Panc1 (cell line): Measurements from ENCODE around the gene MPP3. TPM values are rescaled to one million over a fixed set of nuclear protein-coding genes. Genes with fewer than 3 reads are reported as not detected.
A peak's percentile ranks its signal among the peaks of the same experiment; 100 is the strongest.

ENCODE experiments used
- ATAC-seq: fragments of 200-7000 bp; cut with Tn5 transposase; 2 replicates; pipeline ENCODE4 v1.9.1; 2020; ENCODE audit warnings: mild to moderate bottlenecking, moderate library complexity
- BruUV-seq: library from RNA; stranded (reverse); fragments of 400-500 nt; replicated peaks from 2 replicates; lab custom pipeline; 2021; lab: Mats Ljungman, UMichigan
- CTCF ChIA-PET: fragments of 300-600 bp; sonication (Branson Sonifier 250); formaldehyde crosslinking; loops from one replicate; lab custom pipeline; 2022; ENCODE audit warnings: antibody characterized with exemption; lab: Charles Lee
- POLR2A ChIA-PET: fragments of 300-600 bp; sonication (Branson Sonifier 250); formaldehyde crosslinking; loops from one replicate; lab custom pipeline; 2022; ENCODE audit warnings: antibody characterized with exemption; lab: Charles Lee
- DNase-seq: peaks from one replicate; pipeline ENCODE4 v3.0.0-alpha.2; 2010; ENCODE audit warnings: low read depth, low spot score
- H3K27ac ChIP-seq: 2 replicates; pipeline ENCODE4 v1.5.1; 2011; ENCODE audit warnings: mild to moderate bottlenecking, low read length, inconsistent platforms
- H3K27me3 ChIP-seq: fragments of 200-500 bp; sonication (Bioruptor generic); 2 replicates; pipeline ENCODE4 v1.6.0; 2014; ENCODE audit warnings: low read length, inconsistent platforms; ENCODE audit not compliant: control insufficient read depth, insufficient read depth
- H3K36me3 ChIP-seq: fragments of 200-500 bp; sonication (Bioruptor generic); 2 replicates; pipeline ENCODE4 v1.5.1; 2014; ENCODE audit warnings: inconsistent platforms, mild to moderate bottlenecking, low read length, moderate library complexity; ENCODE audit not compliant: control insufficient read depth, insufficient read depth
- H3K4me1 ChIP-seq: 2 replicates; pipeline ENCODE4 v1.5.1; 2011; ENCODE audit warnings: inconsistent platforms, mild to moderate bottlenecking, low read length, moderate library complexity; ENCODE audit not compliant: control insufficient read depth, insufficient read depth
- H3K4me3 ChIP-seq, 2 experiments: 2 replicates each; pipeline ENCODE4 v1.5.1; 2011 to 2012; ENCODE audit warnings: low read depth in 2 of 2, low read length in 2 of 2, mild to moderate bottlenecking in 2 of 2, inconsistent platforms in 1 of 2, moderate library complexity in 1 of 2
- H3K9me3 ChIP-seq: fragments of 200-500 bp; sonication (Bioruptor generic); 2 replicates; pipeline ENCODE4 v1.5.1; 2014; ENCODE audit warnings: low read depth, mild to moderate bottlenecking, inconsistent platforms, low read length, moderate library complexity; ENCODE audit not compliant: control insufficient read depth, insufficient read depth
- POLR2AphosphoS5 ChIP-seq: IDR thresholded peaks from 2 replicates; pipeline ENCODE4 v1.6.1; 2012; ENCODE audit warnings: mild to moderate bottlenecking, low read depth, low read length, moderate library complexity
- SIN3A ChIP-seq: IDR thresholded peaks from 2 replicates; pipeline ENCODE4 v1.6.1; 2012; ENCODE audit warnings: low read depth, mild to moderate bottlenecking, low read length, moderate library complexity, borderline replicate concordance; ENCODE audit not compliant: insufficient read depth
- TCF7L2 ChIP-seq: IDR thresholded peaks from 2 replicates; pipeline ENCODE4 v1.6.1; 2011; ENCODE audit warnings: mild to moderate bottlenecking, low read depth, low read length, inconsistent platforms
- in situ Hi-C: cut with HindIII; loops from 2 replicates; pipeline ENCODE4 v1.10.0; 2016; ENCODE audit warnings: low sequenced_read_pairs, low pct_unique_long_range_greater_than_20kb
- intact Hi-C: fragments of 100-400 bp; cut with micrococcal nuclease; formaldehyde crosslinking; loops from one replicate; pipeline ENCODE4 v1.10.0; 2022; ENCODE audit not compliant: unreplicated experiment
- total RNA-seq: library from RNA; stranded (reverse); gene quantifications from one replicate; pipeline ENCODE4 v1.2.1, GENCODE V29; 2021; ENCODE audit not compliant: unreplicated experiment
- TF ChIP-seq, protein P1 (sequence below), 2 experiments: IDR thresholded peaks; 2 replicates each; pipeline ENCODE4 v1.6.1; 2011 to 2012; ENCODE audit warnings: low read depth in 2 of 2, control low read depth in 1 of 2, low read length in 1 of 2, mild to moderate bottlenecking in 1 of 2, moderate library complexity in 1 of 2; ENCODE audit not compliant: insufficient read depth in 1 of 2
- TF ChIP-seq, protein P2 (sequence below): fragments of 450-650 bp; IDR thresholded peaks from 2 replicates; pipeline ENCODE4 v1.5.1; 2017; ENCODE audit warnings: mild to moderate bottlenecking

The MPP3 gene
- total RNA-seq, 1 experiment from 2014 or later = 7.1 TPM

DNA sequence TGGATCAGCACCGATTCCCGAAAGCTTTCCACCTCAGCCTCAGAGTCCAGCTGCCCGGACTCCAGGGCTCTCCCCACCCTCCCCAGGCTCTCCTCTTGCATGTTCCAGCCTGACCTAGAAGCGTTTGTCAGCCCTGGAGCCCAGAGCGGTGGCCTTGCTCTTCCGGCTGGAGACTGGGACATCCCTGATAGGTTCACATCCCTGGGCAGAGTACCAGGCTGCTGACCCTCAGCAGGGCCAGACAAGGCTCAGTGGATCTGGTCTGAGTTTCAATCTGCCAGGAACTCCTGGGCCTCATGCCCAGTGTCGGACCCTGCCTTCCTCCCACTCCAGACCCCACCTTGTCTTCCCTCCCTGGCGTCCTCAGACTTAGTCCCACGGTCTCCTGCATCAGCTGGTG, 29.0 kb upstream of the MPP3 start:
- no TSS peak for BruUV-seq
- Histone ChIP-seq H3K4me1 (no peaks in the 10 kb centered on the region), H3K9me3 (no peaks in the 10 kb centered on the region), H3K27me3 (no peaks in the 10 kb centered on the region), H3K4me3 (no peak overlapping the region), H3K27ac (no peak overlapping the region), H3K36me3 (no peaks in the 10 kb centered on the region)
- in situ Hi-C loops = no loop called here
- POLR2A ChIA-PET = interaction anchor here (0.6 kb wide), 1 partner anchor 127 kb away, joined by 3 read pairs; no protein-coding TSS in a partner anchor
- TF ChIP-seq, protein P1, sequence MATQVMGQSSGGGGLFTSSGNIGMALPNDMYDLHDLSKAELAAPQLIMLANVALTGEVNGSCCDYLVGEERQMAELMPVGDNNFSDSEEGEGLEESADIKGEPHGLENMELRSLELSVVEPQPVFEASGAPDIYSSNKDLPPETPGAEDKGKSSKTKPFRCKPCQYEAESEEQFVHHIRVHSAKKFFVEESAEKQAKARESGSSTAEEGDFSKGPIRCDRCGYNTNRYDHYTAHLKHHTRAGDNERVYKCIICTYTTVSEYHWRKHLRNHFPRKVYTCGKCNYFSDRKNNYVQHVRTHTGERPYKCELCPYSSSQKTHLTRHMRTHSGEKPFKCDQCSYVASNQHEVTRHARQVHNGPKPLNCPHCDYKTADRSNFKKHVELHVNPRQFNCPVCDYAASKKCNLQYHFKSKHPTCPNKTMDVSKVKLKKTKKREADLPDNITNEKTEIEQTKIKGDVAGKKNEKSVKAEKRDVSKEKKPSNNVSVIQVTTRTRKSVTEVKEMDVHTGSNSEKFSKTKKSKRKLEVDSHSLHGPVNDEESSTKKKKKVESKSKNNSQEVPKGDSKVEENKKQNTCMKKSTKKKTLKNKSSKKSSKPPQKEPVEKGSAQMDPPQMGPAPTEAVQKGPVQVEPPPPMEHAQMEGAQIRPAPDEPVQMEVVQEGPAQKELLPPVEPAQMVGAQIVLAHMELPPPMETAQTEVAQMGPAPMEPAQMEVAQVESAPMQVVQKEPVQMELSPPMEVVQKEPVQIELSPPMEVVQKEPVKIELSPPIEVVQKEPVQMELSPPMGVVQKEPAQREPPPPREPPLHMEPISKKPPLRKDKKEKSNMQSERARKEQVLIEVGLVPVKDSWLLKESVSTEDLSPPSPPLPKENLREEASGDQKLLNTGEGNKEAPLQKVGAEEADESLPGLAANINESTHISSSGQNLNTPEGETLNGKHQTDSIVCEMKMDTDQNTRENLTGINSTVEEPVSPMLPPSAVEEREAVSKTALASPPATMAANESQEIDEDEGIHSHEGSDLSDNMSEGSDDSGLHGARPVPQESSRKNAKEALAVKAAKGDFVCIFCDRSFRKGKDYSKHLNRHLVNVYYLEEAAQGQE (IDR thresholded peaks at IDR 0.05; ENCODE audit: insufficient read depth in 1 of 2, low read depth in 2 of 2, low read length in 1 of 2) = no peak
- TF ChIP-seq, protein P2, sequence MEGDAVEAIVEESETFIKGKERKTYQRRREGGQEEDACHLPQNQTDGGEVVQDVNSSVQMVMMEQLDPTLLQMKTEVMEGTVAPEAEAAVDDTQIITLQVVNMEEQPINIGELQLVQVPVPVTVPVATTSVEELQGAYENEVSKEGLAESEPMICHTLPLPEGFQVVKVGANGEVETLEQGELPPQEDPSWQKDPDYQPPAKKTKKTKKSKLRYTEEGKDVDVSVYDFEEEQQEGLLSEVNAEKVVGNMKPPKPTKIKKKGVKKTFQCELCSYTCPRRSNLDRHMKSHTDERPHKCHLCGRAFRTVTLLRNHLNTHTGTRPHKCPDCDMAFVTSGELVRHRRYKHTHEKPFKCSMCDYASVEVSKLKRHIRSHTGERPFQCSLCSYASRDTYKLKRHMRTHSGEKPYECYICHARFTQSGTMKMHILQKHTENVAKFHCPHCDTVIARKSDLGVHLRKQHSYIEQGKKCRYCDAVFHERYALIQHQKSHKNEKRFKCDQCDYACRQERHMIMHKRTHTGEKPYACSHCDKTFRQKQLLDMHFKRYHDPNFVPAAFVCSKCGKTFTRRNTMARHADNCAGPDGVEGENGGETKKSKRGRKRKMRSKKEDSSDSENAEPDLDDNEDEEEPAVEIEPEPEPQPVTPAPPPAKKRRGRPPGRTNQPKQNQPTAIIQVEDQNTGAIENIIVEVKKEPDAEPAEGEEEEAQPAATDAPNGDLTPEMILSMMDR = no peak
- no peak for TF ChIP-seq POLR2AphosphoS5
- no peak for TF ChIP-seq TCF7L2
- no peak for TF ChIP-seq SIN3A
- CTCF ChIA-PET = no interaction called here
- intact Hi-C loops = no loop called here
- ATAC-seq (peak; percentile 30; the same call in 1 of the 2 replicates), DNase-seq (no peak)

DNA sequence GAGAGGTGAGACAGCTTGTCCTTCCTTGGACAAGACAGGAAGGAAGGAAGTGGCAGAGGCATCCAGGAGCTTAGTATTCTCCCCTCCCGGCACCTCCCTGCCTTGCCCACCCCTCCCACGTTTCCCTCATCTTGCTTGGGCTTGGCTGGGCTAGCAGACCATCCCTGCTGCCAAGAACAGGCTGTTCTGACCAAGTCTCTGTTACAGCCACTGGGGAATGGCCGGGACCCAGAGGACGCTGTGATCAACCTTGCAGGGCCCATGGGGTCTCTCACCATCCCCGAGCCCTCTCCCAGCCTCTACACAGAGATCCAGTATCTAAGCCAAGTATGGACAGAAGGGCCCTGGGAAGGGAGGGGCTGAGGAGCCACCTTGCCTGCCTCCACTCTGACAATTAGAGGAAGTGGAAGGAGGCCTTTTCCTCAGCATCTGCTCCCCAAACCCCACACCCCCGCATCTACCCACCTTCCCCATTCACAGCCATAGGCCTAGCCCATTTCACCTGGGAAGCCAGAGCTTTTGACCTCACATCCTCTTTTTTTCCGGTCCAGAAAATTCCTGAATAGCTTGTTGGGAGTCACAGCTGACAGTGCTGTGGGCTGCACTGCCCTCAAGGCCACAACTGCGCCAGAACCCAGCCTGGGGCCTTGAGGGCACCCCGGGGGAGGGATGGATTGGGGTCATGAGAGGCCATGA, 28.1 kb upstream of the MPP3 start:
- no peak for ATAC-seq

More for the DNA sequence above, 28.1 kb upstream of the MPP3 start:
- in situ Hi-C loops (no loop called here), intact Hi-C loops (no loop called here)
- CTCF ChIA-PET = no interaction called here
- no peaks in the 10 kb centered on the region for H3K36me3 ChIP-seq
- no peaks in the 10 kb centered on the region for H3K9me3 ChIP-seq
- no peaks in the 10 kb centered on the region for H3K4me1 ChIP-seq
- no TSS peak for BruUV-seq
- H3K27ac ChIP-seq = no peak overlapping the region
- DNase-seq = no peak
- no peaks in the 10 kb centered on the region for H3K27me3 ChIP-seq
- POLR2A ChIA-PET = no interaction called here
- H3K4me3 ChIP-seq = no peak overlapping the region
- TF ChIP-seq, protein P1 (IDR thresholded peaks at IDR 0.05; ENCODE audit: insufficient read depth in 1 of 2, low read depth in 2 of 2, low read length in 1 of 2) = no peak
- no peak for TF ChIP-seq SIN3A
- no peak for TF ChIP-seq TCF7L2
- TF ChIP-seq, protein P2 = no peak
- TF ChIP-seq POLR2AphosphoS5 = no peak
